HPDE6-E6E7 (cell line): ENCODE measurements around the gene PPP1R12C.
"Not testable (repeated sequence)": the region's sequence is repeated elsewhere in the genome, so short reads cannot be mapped to it uniquely, and the experiment has no call there.

Source experiments
- DNase-seq: peaks from one replicate; pipeline ENCODE4 v3.0.0; 2011; ENCODE audit warnings: missing footprints; ENCODE audit errors: extremely low spot score

PPP1R12C gene

DNA sequence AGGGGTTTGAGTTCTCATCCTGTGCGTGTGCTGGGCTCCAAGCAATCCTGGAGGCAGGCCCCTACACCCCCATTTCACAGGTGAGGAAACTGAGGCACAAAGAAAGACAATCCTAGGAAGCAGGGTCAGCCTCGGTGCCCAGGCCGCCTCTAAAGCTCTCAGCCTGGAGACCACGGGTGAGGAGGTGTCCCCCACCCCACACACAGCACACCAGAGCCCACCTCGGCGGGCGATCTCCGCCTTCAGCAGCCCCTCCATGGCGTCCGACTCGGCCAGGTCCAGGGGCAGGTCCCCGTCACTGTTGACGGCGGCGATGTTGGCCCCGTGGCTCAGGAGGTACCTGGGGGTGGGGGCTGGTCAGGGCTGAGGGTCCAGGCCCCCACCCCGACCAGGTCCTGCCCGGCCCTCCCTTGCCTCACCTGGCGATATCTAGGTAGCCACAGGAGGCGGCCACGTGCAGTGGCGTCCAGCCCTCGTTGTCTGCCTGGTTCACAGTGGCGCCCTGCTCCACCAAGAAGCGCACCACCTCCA is 5.1 kb downstream of the PPP1R12C start:
- no peak for DNase-seq

DNA sequence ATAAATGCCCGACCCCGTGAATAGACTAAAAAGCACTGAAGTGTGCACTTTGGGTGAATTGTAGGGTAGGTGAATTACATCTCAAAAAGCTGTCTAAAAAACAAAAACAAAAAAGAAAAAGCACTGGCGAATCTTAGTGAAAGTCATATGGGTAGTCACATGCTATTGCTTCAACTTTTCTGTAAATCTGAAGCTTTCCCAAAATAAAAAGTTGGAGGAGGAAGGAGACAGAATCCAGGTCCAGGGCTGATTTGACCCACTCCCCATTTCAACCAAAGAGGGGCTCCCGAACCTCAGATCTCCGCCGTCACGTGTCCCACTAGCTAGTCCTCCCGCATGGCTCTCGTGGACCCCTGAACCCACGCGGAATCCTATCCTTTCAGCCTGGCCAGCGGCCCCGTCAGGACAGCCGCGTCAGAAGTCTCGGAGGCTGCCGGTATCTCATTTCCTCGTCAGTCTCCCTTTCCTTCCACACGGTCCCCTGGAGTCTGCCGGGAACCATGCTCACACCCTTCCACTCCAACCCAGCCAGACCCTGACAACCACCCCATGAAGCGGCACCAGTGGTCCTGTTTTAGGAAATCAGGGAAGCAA is 6.1 kb downstream of the PPP1R12C start:
- no peak for DNase-seq

DNA sequence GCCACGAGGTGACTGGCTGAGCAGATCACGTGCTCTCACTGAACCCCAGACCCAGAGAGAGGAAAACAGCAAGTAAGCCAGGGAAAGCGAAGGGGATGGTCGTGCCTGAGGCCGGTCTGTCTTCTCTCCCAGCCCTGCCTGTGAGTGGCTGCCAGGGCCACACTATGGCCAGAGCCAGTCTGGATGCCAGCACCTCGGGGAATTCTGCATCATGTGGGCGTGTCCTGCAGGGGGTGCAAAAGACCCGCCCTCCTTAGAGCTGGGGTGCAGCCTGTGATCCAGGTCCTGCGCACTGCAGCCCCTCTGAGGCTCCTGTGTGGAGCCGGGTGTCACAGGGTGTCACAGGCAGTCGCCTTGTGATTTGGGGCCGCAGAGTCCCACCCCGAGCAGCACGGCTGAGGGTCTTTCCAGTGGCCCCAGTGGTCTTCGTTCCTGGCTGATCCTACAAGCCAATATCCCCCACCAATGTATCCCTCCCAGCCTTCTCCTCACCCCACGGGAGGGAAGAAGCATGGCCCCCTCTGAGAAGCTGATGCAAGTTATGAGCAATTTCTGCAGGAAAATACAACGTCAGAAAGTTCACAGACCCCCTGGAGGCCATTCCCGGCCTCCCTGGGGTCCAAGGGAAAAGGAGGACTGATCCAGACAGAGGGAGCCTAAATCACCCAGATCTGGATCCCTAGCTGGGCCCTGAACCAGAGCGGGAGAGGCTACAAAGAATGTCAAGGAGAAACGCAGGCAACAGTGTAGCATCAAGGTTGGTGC is 7.7 kb downstream of the PPP1R12C start:
- DNase-seq, result no peak

DNA sequence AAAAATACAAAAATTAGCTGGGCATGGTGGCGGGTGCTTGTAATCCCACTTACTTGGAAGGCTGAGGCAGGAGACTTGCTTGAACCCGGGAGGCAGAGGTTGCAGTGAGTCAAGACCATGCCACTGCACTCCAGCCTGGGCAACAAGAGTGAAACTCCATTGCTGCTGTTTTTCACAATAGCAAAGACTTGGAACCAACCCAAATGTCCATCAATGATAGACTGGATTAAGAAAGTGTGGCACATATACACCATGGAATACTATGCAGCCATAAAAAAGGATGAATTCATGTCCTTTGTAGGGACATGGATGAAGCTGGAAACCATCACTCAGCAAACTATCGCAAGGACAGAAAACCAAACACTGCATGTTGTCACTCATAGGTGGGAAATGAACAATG is 10.2 kb downstream of the PPP1R12C start:
- DNase-seq, result not testable (repeated sequence)

- no peak for DNase-seq
These were observed 10.8 kb downstream of the PPP1R12C start for GRCh38 chr19:55106591-55106990.

DNA sequence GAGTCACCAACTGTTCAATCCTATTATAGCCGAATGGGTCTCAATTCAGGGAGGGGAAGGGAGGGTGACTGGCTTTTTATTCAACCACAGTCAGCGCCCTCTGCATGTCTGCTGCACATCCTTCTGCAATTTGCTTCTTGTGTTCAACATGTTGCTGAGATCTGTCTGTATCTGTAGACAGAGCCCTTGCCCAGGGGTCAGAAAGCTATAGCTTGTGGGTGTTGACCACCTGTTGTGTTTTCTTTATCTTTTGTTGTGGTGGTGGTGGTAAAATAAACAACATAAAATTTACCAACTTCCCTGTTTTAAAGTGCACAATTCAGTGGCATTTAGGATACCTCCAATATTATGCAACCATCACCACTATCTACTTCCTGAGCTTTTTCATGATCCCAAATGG is 12.2 kb downstream of the PPP1R12C start:
- no peak for DNase-seq

GRCh38 chr19:55103190-55103589 is 14.2 kb downstream of the PPP1R12C start:
- DNase-seq, result no peak

DNA sequence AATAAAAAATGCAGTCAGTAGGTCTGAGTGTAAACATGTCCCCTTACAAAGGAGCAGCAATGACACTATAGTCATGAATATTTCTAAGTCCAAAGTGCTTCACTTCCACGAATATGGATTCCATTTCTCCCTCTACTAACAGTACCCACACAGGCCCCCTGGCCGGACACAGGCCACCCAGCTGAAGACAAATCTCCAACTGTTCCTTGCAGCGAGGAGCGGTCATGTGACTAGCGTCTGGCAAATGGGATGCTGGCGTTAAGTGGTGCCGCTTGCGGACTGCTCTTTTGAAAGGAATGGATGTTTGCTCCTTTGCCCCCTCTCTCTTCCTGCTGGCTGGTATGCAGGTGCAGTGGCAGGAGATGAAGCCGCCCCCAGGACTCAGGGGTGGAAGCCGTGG is 16.2 kb downstream of the PPP1R12C start:
- DNase-seq, result no peak

GRCh38 chr19:55099557-55100506 is 17.6 kb downstream of the PPP1R12C start:
- no peak for DNase-seq

DNA sequence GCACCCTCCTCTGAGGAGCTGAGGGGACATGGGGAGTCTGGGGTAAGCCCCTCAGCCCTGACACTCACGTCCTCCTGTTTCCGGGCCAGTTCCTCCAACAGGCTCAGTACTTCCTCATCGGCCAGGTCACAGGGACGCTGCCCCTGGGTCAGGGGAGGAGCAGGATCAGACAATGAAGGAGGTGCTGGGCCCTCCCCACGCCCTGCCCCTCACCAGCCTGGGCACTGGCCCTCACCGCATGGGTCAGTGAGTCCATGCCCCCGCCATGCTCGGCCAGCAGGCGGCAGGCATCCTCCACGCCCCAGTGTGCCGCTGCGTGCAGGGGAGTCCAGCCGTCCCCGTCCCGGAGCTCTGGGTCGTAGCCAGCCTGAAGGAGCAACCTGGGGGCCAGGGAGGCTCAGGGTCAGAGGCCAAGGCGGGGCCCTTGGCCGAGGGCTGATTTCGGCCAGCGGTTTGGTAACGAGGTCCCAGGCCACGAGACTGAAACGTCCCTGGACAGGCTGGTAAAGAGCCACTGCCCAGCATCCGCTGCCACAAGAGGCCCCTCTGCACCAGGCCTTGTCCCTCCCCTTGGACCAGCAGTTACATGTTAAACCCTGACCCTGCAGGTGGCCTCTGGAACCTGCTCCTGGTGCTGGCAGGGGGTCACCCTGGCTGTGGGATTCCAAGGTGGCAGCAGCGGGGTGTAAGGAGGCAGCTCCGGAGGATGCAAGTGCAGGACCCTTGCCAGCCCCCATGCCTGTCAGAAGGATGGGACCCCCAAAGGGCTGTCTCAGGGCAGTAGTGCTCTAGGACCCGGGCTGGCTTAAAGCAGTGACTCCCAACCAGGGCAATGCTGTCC is 18.5 kb downstream of the PPP1R12C start:
- DNase-seq, result no peak

GRCh38 chr19:55097864-55098715 is 19.3 kb downstream of the PPP1R12C start:
- no peak for DNase-seq

GRCh38 chr19:55096061-55096701 is 21.3 kb downstream of the PPP1R12C start:
- DNase-seq, result no peak

GRCh38 chr19:55095260-55096060 is 22.0 kb downstream of the PPP1R12C start:
- DNase-seq, result no peak

DNA sequence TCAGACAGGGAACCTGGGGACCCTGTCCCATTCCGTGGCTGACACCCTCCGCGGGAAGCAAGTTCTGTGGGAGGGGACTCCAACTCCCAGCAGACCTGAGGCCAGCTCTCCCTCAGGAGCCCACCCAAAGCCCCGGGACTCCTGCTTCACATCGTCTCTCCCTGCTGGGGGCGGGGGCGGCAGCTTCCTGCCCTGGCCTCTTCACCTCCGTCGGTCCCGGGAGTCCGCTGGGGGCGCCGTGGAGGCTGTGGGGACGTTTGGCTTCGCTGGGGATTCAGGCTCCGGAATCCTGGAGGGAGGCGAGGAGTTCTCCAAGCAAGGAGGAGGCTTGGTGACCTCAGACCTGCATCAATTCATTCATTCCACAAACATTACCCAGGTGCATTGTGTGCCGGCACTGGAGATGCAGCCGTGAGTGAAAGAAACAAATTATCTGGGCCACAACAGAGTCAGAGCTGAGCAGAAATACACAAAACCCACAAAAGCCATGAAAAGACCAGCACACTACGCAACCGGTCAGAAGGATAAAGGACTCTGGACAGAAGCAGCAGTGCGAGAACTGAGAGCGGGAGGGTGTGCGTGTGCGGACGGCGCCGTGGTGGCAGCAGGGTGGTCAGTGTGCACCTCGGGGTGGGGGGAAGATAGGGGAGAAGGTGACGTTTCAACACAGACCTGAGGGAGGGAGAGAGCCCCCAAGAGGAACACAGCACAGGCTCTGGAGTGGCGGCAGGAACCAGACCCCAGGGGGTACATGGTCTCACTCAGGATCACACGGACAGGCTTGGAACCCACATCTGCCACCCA is 22.8 kb downstream of the PPP1R12C start:
- no peak for DNase-seq

GRCh38 chr19:55092423-55093318 is 24.8 kb downstream of the PPP1R12C start:
- no peak for DNase-seq

GRCh38 chr19:55091955-55092354 is 25.5 kb downstream of the PPP1R12C start:
- DNase-seq, result no peak
